HG03159 (cell line): ENCODE measurements around the gene FMR1.
A peak's percentile ranks its signal among the peaks of the same experiment; 100 is the strongest.

Experiments
- ATAC-seq: cut with Tn5 transposase; IDR thresholded peaks from one replicate; pipeline ENCODE4 v1.9.1; 2021; ENCODE audit warnings: mild to moderate bottlenecking, moderate library complexity; ENCODE audit not compliant: unreplicated experiment

FMR1 gene

GRCh38 chrX:147911192-147912022, at the start of gene FMR1:
TSS of gene FMR1 (plus strand) at chrX:147911919. CDS start at chrX:147912180, 261 bp downstream.
- peak; percentile 86 for ATAC-seq

GRCh38 chrX:147875866-147876596, 35.7 kb upstream of the FMR1 start:
- ATAC-seq = peak; percentile 98

- no peak for ATAC-seq
Measured at GRCh38 chrX:147876849-147877646, 34.7 kb upstream of the FMR1 start.

GRCh38 chrX:147877726-147878125, 34.0 kb upstream of the FMR1 start:
- ATAC-seq = no peak

GRCh38 chrX:147884958-147885357, 26.8 kb upstream of the FMR1 start:
- peak; percentile 83 for ATAC-seq

GRCh38 chrX:147890756-147891155, 21.0 kb upstream of the FMR1 start:
- ATAC-seq = no peak

GRCh38 chrX:147891896-147892295, 19.8 kb upstream of the FMR1 start:
- ATAC-seq = no peak

- ATAC-seq = no peak
Measured at GRCh38 chrX:147893741-147894140, 18.0 kb upstream of the FMR1 start.

GRCh38 chrX:147894366-147894963, 17.3 kb upstream of the FMR1 start:
- ATAC-seq = no peak

GRCh38 chrX:147897117-147897516, 14.6 kb upstream of the FMR1 start:
- ATAC-seq = no peak

- ATAC-seq = no peak
Measured at GRCh38 chrX:147898951-147899350, 12.8 kb upstream of the FMR1 start.

- ATAC-seq = peak; percentile 91
Measured at GRCh38 chrX:147899379-147900114, 12.2 kb upstream of the FMR1 start.

- ATAC-seq = no peak
Measured at GRCh38 chrX:147900349-147900748, 11.4 kb upstream of the FMR1 start.

GRCh38 chrX:147901461-147902126, 10.1 kb upstream of the FMR1 start:
- ATAC-seq = no peak

- no peak for ATAC-seq
Measured at GRCh38 chrX:147902270-147902669, 9.4 kb upstream of the FMR1 start.

GRCh38 chrX:147908106-147908505, 3.6 kb upstream of the FMR1 start:
- ATAC-seq = no peak

GRCh38 chrX:147910607-147911006, 1.1 kb upstream of the FMR1 start:
- no peak for ATAC-seq

- ATAC-seq = peak; percentile 32
Measured at GRCh38 chrX:147912093-147912801, 528 bp downstream of the FMR1 start.

GRCh38 chrX:147913570-147913969, 1.9 kb downstream of the FMR1 start:
- ATAC-seq = no peak
